Sigmoid colon (tissue), 7 donors: ENCODE data around the gene MACROD2. TPM values are rescaled to one million over a fixed set of nuclear protein-coding genes. Genes with fewer than 3 reads are reported as not detected.

Experiments
- DNase-seq: peaks from one replicate; pipeline ENCODE4 v3.0.0-alpha.2; 2019
- H3K27ac ChIP-seq, 4 donors: fragments of 200-600 bp; sonication (generic); one replicate each; pipeline ENCODE4 v1.5.1; 2016 to 2019; ENCODE audit warnings: mild to moderate bottlenecking in 1 of 4
- H3K27me3 ChIP-seq, 3 donors: fragments of 200-600 bp; sonication (generic); one replicate each; pipeline ENCODE4 v1.5.1; 2019; ENCODE audit warnings: mild to moderate bottlenecking in 1 of 3
- H3K36me3 ChIP-seq, 4 donors: fragments of 200-600 bp; sonication (generic); one replicate each; pipeline ENCODE4 v1.5.1; 2016 to 2019
- H3K4me1 ChIP-seq, 4 donors: fragments of 200-600 bp; sonication (generic); one replicate each; pipeline ENCODE4 v1.5.1; 2017 to 2019
- H3K4me3 ChIP-seq, 4 donors: fragments of 200-600 bp; sonication (generic); one replicate each; pipeline ENCODE4 v1.5.1; 2017 to 2019; ENCODE audit warnings: mild to moderate bottlenecking in 2 of 4, moderate library complexity in 1 of 4
- H3K9me3 ChIP-seq, 4 donors: fragments of 200-600 bp in 3 of 4; sonication (generic) in 3 of 4; one replicate each; pipeline versions ENCODE4 v1.5.1 to v1.6.1; 2013 to 2019
- EP300 ChIP-seq, 4 donors: sonication (generic); formaldehyde crosslinking; IDR thresholded peaks; one replicate each; pipeline ENCODE4 v1.6.1; 2017; ENCODE audit warnings: antibody characterized with exemption in 4 of 4
- POLR2A ChIP-seq, 2 donors: fragments of 450-650 bp; IDR thresholded peaks; one replicate each; pipeline ENCODE4 v1.6.1; 2016; ENCODE audit warnings: antibody characterized with exemption in 2 of 2, mild to moderate bottlenecking in 2 of 2, moderate library complexity in 2 of 2
- POLR2AphosphoS5 ChIP-seq, 4 donors: sonication (generic); formaldehyde crosslinking; IDR thresholded peaks; one replicate each; pipeline ENCODE4 v1.6.1; 2017; ENCODE audit warnings: antibody characterized with exemption in 4 of 4
- WGBS, 2 donors: extraction: QIAGEN DNeasy Blood & Tissue Kit; methylation state at CpG; one replicate each; pipeline ENCODE4 v1.1.7; 2013; 5-methylcytosine and 5-hydroxymethylcytosine counted together
- intact Hi-C: fragments of 100-400 bp; cut with DNase I; formaldehyde crosslinking; loops from one replicate; pipeline ENCODE4 v1.15.1; 2023
- polyA plus RNA-seq, 3 donors: library from polyadenylated mRNA; stranded (reverse); fragments of 200-250 nt; gene quantifications; one replicate each; pipeline ENCODE4 v1.2.3, GENCODE V29; 2013
- total RNA-seq, 4 donors: library from RNA; depleted of rRNA; stranded (reverse); fragments of >200 nt; gene quantifications; one replicate each; pipeline ENCODE4 v1.1.0, GENCODE V29; 2016
- TF ChIP-seq, protein P1 (sequence below), 4 experiments: fragments of 450-650 bp in 3 of 4; fragments of 200-600 bp in 1 of 4; IDR thresholded peaks; one replicate each; pipeline ENCODE4 v1.5.1; 2016 to 2019; ENCODE audit warnings: antibody characterized with exemption in 4 of 4, mild to moderate bottlenecking in 3 of 4, moderate library complexity in 2 of 4
- donor health status: healthy with polysubstance abuse.
- donor health status: Bipolar disorder and iron deficiency.
- donor health status: healthy.

Gene MACROD2
- total and polyA plus RNA-seq, 7 donors: 1.2 to 22.4 (median 5.8) TPM

DNA sequence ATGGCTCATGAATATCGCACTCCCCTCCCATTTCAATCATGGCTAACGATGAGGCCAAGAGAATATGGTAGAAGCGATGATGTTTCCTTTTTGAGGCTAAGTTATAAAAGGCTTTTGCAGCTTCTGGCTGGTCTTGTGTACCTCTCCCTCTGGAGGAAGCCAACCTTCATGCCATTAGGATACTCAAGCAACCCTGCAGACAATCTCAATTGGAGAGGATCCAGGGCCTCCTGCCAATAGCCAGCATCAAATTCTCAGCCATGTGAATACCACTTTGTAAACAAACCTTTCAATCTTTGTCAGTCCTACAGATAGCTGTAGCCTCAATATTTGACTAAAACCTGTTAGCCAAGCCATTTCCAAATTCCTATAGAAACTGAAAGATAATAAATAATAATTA, 1839.5 kb downstream of the MACROD2 start:
- Histone ChIP-seq H3K4me3 (no peak overlapping the region), H3K27me3 (no peaks in the 10 kb centered on the region), H3K9me3 (no peaks in the 10 kb centered on the region), H3K27ac (no peak overlapping the region), H3K4me1 (no peaks in the 10 kb centered on the region), H3K36me3 (no peaks in the 10 kb centered on the region)
- no peak for DNase-seq
- TF ChIP-seq, protein P1, sequence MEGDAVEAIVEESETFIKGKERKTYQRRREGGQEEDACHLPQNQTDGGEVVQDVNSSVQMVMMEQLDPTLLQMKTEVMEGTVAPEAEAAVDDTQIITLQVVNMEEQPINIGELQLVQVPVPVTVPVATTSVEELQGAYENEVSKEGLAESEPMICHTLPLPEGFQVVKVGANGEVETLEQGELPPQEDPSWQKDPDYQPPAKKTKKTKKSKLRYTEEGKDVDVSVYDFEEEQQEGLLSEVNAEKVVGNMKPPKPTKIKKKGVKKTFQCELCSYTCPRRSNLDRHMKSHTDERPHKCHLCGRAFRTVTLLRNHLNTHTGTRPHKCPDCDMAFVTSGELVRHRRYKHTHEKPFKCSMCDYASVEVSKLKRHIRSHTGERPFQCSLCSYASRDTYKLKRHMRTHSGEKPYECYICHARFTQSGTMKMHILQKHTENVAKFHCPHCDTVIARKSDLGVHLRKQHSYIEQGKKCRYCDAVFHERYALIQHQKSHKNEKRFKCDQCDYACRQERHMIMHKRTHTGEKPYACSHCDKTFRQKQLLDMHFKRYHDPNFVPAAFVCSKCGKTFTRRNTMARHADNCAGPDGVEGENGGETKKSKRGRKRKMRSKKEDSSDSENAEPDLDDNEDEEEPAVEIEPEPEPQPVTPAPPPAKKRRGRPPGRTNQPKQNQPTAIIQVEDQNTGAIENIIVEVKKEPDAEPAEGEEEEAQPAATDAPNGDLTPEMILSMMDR (IDR thresholded peaks at IDR 0.05): no peak
- TF ChIP-seq POLR2A (IDR thresholded peaks at IDR 0.05) (no peak), POLR2AphosphoS5 (IDR thresholded peaks at IDR 0.05) (no peak), EP300 (IDR thresholded peaks at IDR 0.05) (no peak)
- intact Hi-C loops: no loop called here
- 90 to 94% methylated on average over 3 of the region's 3 CpGs for WGBS, 2 donors

DNA sequence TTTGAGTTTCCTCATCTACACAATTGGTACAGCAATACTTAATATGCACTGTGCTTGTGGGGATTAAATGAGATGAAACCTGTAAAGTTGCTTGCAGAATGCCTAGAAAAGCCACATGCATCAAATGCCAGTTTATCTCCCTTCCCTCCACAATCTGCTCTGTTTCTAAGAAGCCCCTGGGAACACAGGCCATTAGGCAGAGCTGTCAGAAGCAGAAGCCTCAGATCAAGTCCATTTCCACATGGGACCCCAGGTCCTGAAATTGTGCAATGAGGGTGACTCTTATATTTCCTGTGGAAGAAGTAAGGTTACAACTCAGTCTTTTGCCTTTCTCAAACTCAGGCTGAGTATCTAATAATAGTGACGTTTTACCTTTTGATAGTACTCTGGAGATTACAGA, 1840.5 kb downstream of the MACROD2 start:
- 64 to 70% methylated on average over 1 of the region's 1 CpG for WGBS, 2 donors
- Histone ChIP-seq H3K27me3 (no peaks in the 10 kb centered on the region), H3K4me1 (peaks cover 0 to 8% (median 0%) of the 10 kb centered on the region in 4 donors), H3K9me3 (no peaks in the 10 kb centered on the region), H3K27ac (no peak overlapping the region), H3K4me3 (no peak overlapping the region), H3K36me3 (no peaks in the 10 kb centered on the region)
- TF ChIP-seq POLR2AphosphoS5 (IDR thresholded peaks at IDR 0.05) (no peak), POLR2A (IDR thresholded peaks at IDR 0.05) (no peak), EP300 (IDR thresholded peaks at IDR 0.05) (no peak)
- TF ChIP-seq, protein P1 (IDR thresholded peaks at IDR 0.05): no peak
- intact Hi-C loops: no loop called here
- DNase-seq: no peak

DNA sequence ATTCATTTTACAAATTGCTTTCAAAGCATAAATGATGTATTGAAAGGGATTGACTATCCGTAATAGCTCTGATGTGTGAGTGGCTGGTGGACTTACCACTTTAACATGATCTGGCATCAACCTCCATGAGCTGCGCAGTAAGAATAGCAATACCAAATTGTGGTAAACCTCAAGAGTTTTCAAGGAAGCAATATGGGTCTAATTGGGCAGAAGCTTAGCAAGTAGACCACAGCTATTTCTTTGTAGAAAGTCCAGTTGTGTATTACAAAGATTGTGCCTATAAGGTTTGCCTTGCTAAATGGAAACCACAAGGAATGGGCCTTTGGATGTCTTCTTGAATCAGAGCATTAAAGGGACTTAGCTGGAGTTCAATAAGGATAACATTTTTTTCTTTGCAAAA, 1841.3 kb downstream of the MACROD2 start:
- intact Hi-C loops: no loop called here
- WGBS, 2 donors: 60 to 87% methylated on average over 2 of the region's 2 CpGs
- Histone ChIP-seq H3K4me1 (peaks cover 0 to 8% (median 0%) of the 10 kb centered on the region in 4 donors), H3K27ac (no peak overlapping the region), H3K27me3 (no peaks in the 10 kb centered on the region), H3K9me3 (no peaks in the 10 kb centered on the region), H3K36me3 (no peaks in the 10 kb centered on the region), H3K4me3 (no peak overlapping the region)
- DNase-seq: no peak
- no peak for TF ChIP-seq POLR2AphosphoS5 (IDR thresholded peaks at IDR 0.05)

DNA sequence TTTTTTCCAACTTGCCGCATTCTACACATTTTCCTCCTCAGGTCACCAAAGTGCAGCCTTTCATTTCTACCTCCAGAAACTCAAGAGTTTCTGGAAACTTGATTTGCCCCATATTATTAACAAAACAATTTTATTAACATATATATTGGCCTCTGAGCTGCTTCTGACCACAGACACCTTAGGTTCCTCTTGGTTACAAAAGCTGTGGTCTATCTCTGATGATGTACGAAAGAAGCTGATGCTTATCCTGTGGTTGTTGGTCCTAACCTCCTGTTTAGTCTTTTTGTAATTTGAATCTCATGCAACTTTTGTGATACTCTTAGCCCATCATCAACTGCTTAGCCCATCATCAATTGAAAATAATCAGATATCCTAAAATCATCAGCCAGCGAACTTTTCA, 1842.2 kb downstream of the MACROD2 start:
- DNase-seq: no peak
- TF ChIP-seq POLR2A (IDR thresholded peaks at IDR 0.05) (no peak), EP300 (IDR thresholded peaks at IDR 0.05) (no peak), POLR2AphosphoS5 (IDR thresholded peaks at IDR 0.05) (no peak)
- TF ChIP-seq, protein P1 (IDR thresholded peaks at IDR 0.05): no peak
- no peak overlapping the region for H3K4me3 ChIP-seq
- peaks cover 0 to 8% (median 0%) of the 10 kb centered on the region in 4 donors for H3K4me1 ChIP-seq
- no peaks in the 10 kb centered on the region for H3K27me3 ChIP-seq
- no peaks in the 10 kb centered on the region for H3K36me3 ChIP-seq
- WGBS, 2 donors: 81 to 86% methylated on average over 3 of the region's 3 CpGs
- no peak overlapping the region for H3K27ac ChIP-seq
- intact Hi-C loops: no loop called here
- no peaks in the 10 kb centered on the region for H3K9me3 ChIP-seq

DNA sequence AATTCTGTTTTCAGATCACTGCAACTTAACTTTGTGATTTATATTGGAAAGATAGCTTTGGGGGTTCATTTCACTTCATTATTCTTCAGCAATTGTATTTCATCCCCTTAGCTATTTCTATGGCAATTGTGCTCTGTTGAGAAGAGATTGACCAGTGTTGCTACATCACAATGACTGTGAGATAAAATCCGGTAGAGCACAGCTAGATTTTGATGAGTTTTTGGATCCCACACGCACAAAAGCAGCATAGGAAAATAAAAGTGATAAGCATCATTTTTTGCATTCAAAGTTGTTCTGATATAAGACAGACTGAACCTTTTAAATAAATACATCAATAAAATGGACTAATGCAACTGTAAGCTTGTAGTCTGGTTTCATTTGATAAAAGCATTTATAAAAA, 1843.2 kb downstream of the MACROD2 start:
- intact Hi-C loops: no loop called here
- 79 to 88% methylated on average over 2 of the region's 2 CpGs for WGBS, 2 donors

More for the DNA sequence above, 1843.2 kb downstream of the MACROD2 start:
- DNase-seq: no peak
- H3K4me3 ChIP-seq: no peak overlapping the region
- no peaks in the 10 kb centered on the region for H3K9me3 ChIP-seq
- H3K4me1 ChIP-seq: peaks cover 0 to 8% (median 0%) of the 10 kb centered on the region in 4 donors
- no peaks in the 10 kb centered on the region for H3K27me3 ChIP-seq
- H3K27ac ChIP-seq: no peak overlapping the region
- no peaks in the 10 kb centered on the region for H3K36me3 ChIP-seq
- TF ChIP-seq EP300 (IDR thresholded peaks at IDR 0.05) (no peak), POLR2A (IDR thresholded peaks at IDR 0.05) (no peak), POLR2AphosphoS5 (IDR thresholded peaks at IDR 0.05) (no peak)
- TF ChIP-seq, protein P1 (IDR thresholded peaks at IDR 0.05): no peak
